HepG2 (cell line): ENCODE measurements around the gene FXR2. TPM values are rescaled to one million over a fixed set of nuclear protein-coding genes. Genes with fewer than 3 reads are reported as not detected.
A peak's percentile ranks its signal among the peaks of the same experiment; 100 is the strongest.

Source experiments
- ATF3 ChIP-seq: sonication (generic); formaldehyde crosslinking; IDR thresholded peaks from 2 replicates; pipeline ENCODE4 v1.4.0; 2020; ENCODE audit warnings: missing genetic modification reagents
- MEIS2 ChIP-seq: sonication (generic); formaldehyde crosslinking; IDR thresholded peaks from 2 replicates; pipeline ENCODE4 v1.9.0; 2021; ENCODE audit warnings: mild to moderate bottlenecking, missing genetic modification reagents
- PHF5A ChIP-seq: IDR thresholded peaks from one replicate; pipeline ENCODE4 v1.6.1; 2018; ENCODE audit warnings: low read depth, missing genetic modification reagents; ENCODE audit not compliant: unreplicated experiment
- RELA ChIP-seq: sonication (generic); formaldehyde crosslinking; IDR thresholded peaks from 2 replicates; pipeline ENCODE4 v1.4.0; 2020; ENCODE audit warnings: missing genetic modification reagents
- SMARCE1 ChIP-seq: fragments of 450-650 bp; IDR thresholded peaks from 2 replicates; pipeline ENCODE4 v1.6.1; 2017; ENCODE audit warnings: borderline replicate concordance
- TFE3 ChIP-seq: IDR thresholded peaks from 2 replicates; pipeline ENCODE4 v1.6.1; 2016
- TGIF2 ChIP-seq: IDR thresholded peaks from 2 replicates; pipeline ENCODE4 v1.6.1; 2016; ENCODE audit warnings: control low read depth, missing compliant biosample characterization
- ZBTB43 ChIP-seq: sonication (generic); formaldehyde crosslinking; conservative IDR thresholded peaks from 2 replicates; pipeline ENCODE4 v1.4.0; 2020; ENCODE audit warnings: missing genetic modification reagents
- ZFAT ChIP-seq: sonication (generic); formaldehyde crosslinking; conservative IDR thresholded peaks from 2 replicates; pipeline ENCODE4 v1.8.1; 2023; ENCODE audit warnings: missing genetic modification reagents, inconsistent platforms
- ZNF264 ChIP-seq: sonication (generic); formaldehyde crosslinking; IDR thresholded peaks from 2 replicates; pipeline ENCODE4 v1.4.0; 2020; ENCODE audit warnings: missing genetic modification reagents
- ZNF362 ChIP-seq: sonication (generic); formaldehyde crosslinking; IDR thresholded peaks from 2 replicates; pipeline ENCODE4 v1.4.0; 2020; ENCODE audit warnings: missing genetic modification reagents, mild to moderate bottlenecking, borderline replicate concordance
- ZNF883 ChIP-seq: sonication (generic); formaldehyde crosslinking; IDR thresholded peaks from 2 replicates; pipeline ENCODE4 v1.5.1; 2020; ENCODE audit warnings: mild to moderate bottlenecking, missing genetic modification reagents; ENCODE audit errors: not compliant biosample characterization
- polyA plus RNA-seq, 8 experiments: library from polyadenylated mRNA; depleted of rRNA in 3 of 8; stranded (reverse) in 7 of 8; unstranded in 1 of 8; fragments of >200 nt; fragmentation: Illumina TruSeq in 4 of 8; extraction: Trizol in 4 of 8; gene quantifications; 2 replicates each; pipeline versions ENCODE4 v1.2.1 to v1.2.3, GENCODE V29; 2011 to 2016; ENCODE audit warnings: low read depth in 4 of 8, missing spikeins in 1 of 8, mixed read lengths in 1 of 8; ENCODE audit not compliant: insufficient read depth in 1 of 8
- total RNA-seq, 5 experiments: library from RNA; depleted of rRNA; stranded (reverse); fragments of >200 nt; fragmentation: Illumina TruSeq; extraction: Trizol; gene quantifications; 2 replicates each; pipeline ENCODE4 v1.2.3, GENCODE V29; 2016; ENCODE audit warnings: low read depth in 1 of 5
- TF ChIP-seq, protein P1 (sequence below): sonication (generic); formaldehyde crosslinking; IDR thresholded peaks from 2 replicates; pipeline ENCODE4 v1.4.0; 2020; ENCODE audit warnings: mild to moderate bottlenecking, missing genetic modification reagents

The FXR2 gene
- total and polyA plus RNA-seq, 2 of the 13 experiments (the other 11 are each of a cell fraction or from before 2014, with no cell fraction given) = 20.9 to 24.4 TPM

DNA sequence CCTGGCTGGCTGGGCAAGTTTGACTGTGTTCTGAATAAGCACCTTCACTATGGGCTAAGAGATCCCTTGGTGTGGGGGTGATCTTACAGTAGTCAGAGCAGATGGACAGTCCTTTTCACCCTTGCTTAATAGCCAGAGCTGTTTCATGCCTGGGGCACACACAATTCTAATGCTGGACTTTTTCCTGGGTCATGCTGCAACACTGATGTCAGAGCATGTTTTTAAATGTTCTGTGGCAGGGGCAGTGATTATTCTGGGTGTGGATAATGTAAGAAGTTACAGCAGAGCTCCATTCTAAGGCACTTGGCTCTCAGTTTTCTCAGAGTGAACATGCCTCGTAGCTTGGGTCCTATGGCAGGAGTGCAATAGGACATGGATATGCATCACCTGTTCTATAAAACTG is 39.2 kb downstream of the FXR2 start (continued):
- no peak for TF ChIP-seq ZNF362 (CRISPR knock-in tag)
- no peak for TF ChIP-seq ZNF264
- no peak for TF ChIP-seq ZNF883 (CRISPR knock-in tag)
- TF ChIP-seq TFE3 (CRISPR knock-in tag) = no peak
- TF ChIP-seq RELA = no peak
- no peak for TF ChIP-seq ATF3 (CRISPR knock-in tag)
- TF ChIP-seq MEIS2 = no peak
- no peak for TF ChIP-seq ZBTB43 (CRISPR knock-in tag)
- TF ChIP-seq PHF5A (CRISPR knock-in tag) = no peak
- TF ChIP-seq, protein P1, sequence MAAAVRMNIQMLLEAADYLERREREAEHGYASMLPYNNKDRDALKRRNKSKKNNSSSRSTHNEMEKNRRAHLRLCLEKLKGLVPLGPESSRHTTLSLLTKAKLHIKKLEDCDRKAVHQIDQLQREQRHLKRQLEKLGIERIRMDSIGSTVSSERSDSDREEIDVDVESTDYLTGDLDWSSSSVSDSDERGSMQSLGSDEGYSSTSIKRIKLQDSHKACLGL (CRISPR knock-in tag) = 0 out of 2 replicates have a peak, but pooled peaks have one; percentile 43
- no peak for TF ChIP-seq TGIF2
- TF ChIP-seq SMARCE1 = no peak
- no peak for TF ChIP-seq ZFAT (CRISPR knock-in tag)
